Liver (tissue), 9 donors: ENCODE data around the gene PLA2G4E. TPM values are rescaled to one million over a fixed set of nuclear protein-coding genes. Genes with fewer than 3 reads are reported as not detected.
A peak's percentile ranks its signal among the peaks of the same experiment; 100 is the strongest.

Experiments used
- DNase-seq: peaks from one replicate; pipeline ENCODE4 v3.0.0-alpha.2; 2017; ENCODE audit warnings: low spot score
- H3K27ac ChIP-seq, 2 donors: one replicate each; pipeline ENCODE4 v1.7.0; 2013; ENCODE audit warnings: inconsistent platforms in 2 of 2, low read length in 2 of 2, control low read depth in 1 of 2, low read depth in 1 of 2, mild to moderate bottlenecking in 1 of 2
- H3K27me3 ChIP-seq, 4 donors: one replicate each; pipeline versions ENCODE4 v1.6.1 to v1.7.0; 2013; ENCODE audit warnings: low read length in 3 of 4, inconsistent platforms in 1 of 4, mild to moderate bottlenecking in 1 of 4, moderate library complexity in 1 of 4; ENCODE audit not compliant: control insufficient read depth in 4 of 4, insufficient read depth in 4 of 4
- H3K36me3 ChIP-seq, 4 donors: one replicate each; pipeline versions ENCODE4 v1.6.1 to v1.7.0; 2013; ENCODE audit warnings: low read length in 3 of 4, mild to moderate bottlenecking in 3 of 4, low read depth in 1 of 4, moderate library complexity in 1 of 4; ENCODE audit not compliant: control insufficient read depth in 4 of 4, insufficient read depth in 3 of 4
- H3K4me1 ChIP-seq, 4 donors: one replicate each; pipeline versions ENCODE4 v1.6.1 to v1.7.0; 2013; ENCODE audit warnings: low read length in 3 of 4, mild to moderate bottlenecking in 3 of 4, moderate library complexity in 1 of 4; ENCODE audit not compliant: control insufficient read depth in 4 of 4, insufficient read depth in 4 of 4
- H3K4me3 ChIP-seq, 3 donors: one replicate each; pipeline versions ENCODE4 v1.6.1 to v1.7.0; 2013; ENCODE audit warnings: low read length in 3 of 3, control low read depth in 1 of 3, low read depth in 1 of 3, mild to moderate bottlenecking in 1 of 3
- H3K9ac ChIP-seq, 2 donors: one replicate each; pipeline ENCODE4 v1.7.0; 2013; ENCODE audit warnings: low read length in 2 of 2, mild to moderate bottlenecking in 2 of 2, moderate library complexity in 2 of 2, control low read depth in 1 of 2, low read depth in 1 of 2
- H3K9me3 ChIP-seq, 4 donors: one replicate each; pipeline versions ENCODE4 v1.6.1 to v1.7.0; 2013; ENCODE audit warnings: low read length in 3 of 4; ENCODE audit not compliant: control insufficient read depth in 4 of 4
- EGR1 ChIP-seq, 2 donors: IDR thresholded peaks; 2 replicates each; pipeline ENCODE4 v1.6.1; 2016 to 2018; ENCODE audit warnings: antibody characterized with exemption in 2 of 2, low read depth in 2 of 2
- FOXA1 ChIP-seq: IDR thresholded peaks from 2 replicates; pipeline ENCODE4 v1.6.1; 2016; ENCODE audit warnings: antibody characterized with exemption
- FOXA2 ChIP-seq: IDR thresholded peaks from 2 replicates; pipeline ENCODE4 v1.6.1; 2016; ENCODE audit warnings: antibody characterized with exemption
- GABPA ChIP-seq, 2 donors: IDR thresholded peaks in 1 of 2; conservative IDR thresholded peaks in 1 of 2; 2 replicates each; pipeline ENCODE4 v1.6.1; 2016; ENCODE audit warnings: antibody characterized with exemption in 2 of 2, mild to moderate bottlenecking in 1 of 2, moderate library complexity in 1 of 2
- HNF4A ChIP-seq, 2 donors: conservative IDR thresholded peaks; 2 replicates each; pipeline ENCODE4 v1.6.1; 2016; ENCODE audit warnings: antibody characterized with exemption in 2 of 2, mild to moderate bottlenecking in 2 of 2
- HNF4G ChIP-seq: IDR thresholded peaks from 2 replicates; pipeline ENCODE4 v1.6.1; 2016; ENCODE audit warnings: antibody characterized with exemption
- JUND ChIP-seq, 2 donors: IDR thresholded peaks; 2 replicates each; pipeline ENCODE4 v1.6.1; 2016; ENCODE audit warnings: antibody characterized with exemption in 2 of 2
- NR2F2 ChIP-seq: IDR thresholded peaks from 2 replicates; pipeline ENCODE4 v1.6.1; 2016; ENCODE audit warnings: antibody characterized with exemption
- RAD21 ChIP-seq, 2 donors: IDR thresholded peaks; 2 replicates each; pipeline ENCODE4 v1.6.1; 2016; ENCODE audit warnings: antibody characterized with exemption in 2 of 2, mild to moderate bottlenecking in 2 of 2
- RXRA ChIP-seq, 2 donors: IDR thresholded peaks; 2 replicates each; pipeline ENCODE4 v1.6.1; 2017 to 2018; ENCODE audit warnings: antibody characterized with exemption in 2 of 2, mild to moderate bottlenecking in 1 of 2
- SP1 ChIP-seq: IDR thresholded peaks from 2 replicates; pipeline ENCODE4 v1.6.1; 2018; ENCODE audit warnings: antibody characterized with exemption, mild to moderate bottlenecking
- TAF1 ChIP-seq: conservative IDR thresholded peaks from 2 replicates; pipeline ENCODE4 v1.6.1; 2016; ENCODE audit warnings: antibody characterized with exemption, mild to moderate bottlenecking
- YY1 ChIP-seq: IDR thresholded peaks from 2 replicates; pipeline ENCODE4 v1.6.1; 2016; ENCODE audit warnings: antibody characterized with exemption, mild to moderate bottlenecking
- WGBS: extraction: QIAGEN DNeasy Blood & Tissue Kit; methylation state at CpG from one replicate; pipeline ENCODE4 v1.1.7; 2013; 5-methylcytosine and 5-hydroxymethylcytosine counted together
- polyA plus RNA-seq, 2 donors: library from polyadenylated mRNA; stranded (reverse) in 1 of 2; unstranded in 1 of 2; fragments of 200-250 nt in 1 of 2; fragments of >200 nt in 1 of 2; fragmentation: Nextera tagmentation in 1 of 2; extraction: Ambion mirVana in 1 of 2; gene quantifications; one replicate each; pipeline versions ENCODE4 v1.2.1 to v1.2.3, GENCODE V29; 2013 to 2015
- total RNA-seq, 2 donors: library from RNA; depleted of rRNA; stranded (reverse); fragments of >200 nt; gene quantifications; one replicate each; pipeline ENCODE4 v1.2.3, GENCODE V29; 2014
- TF ChIP-seq, protein P1 (sequence below): fragments of 150-350 bp; IDR thresholded peaks from 2 replicates; pipeline ENCODE4 v1.5.1; 2017; ENCODE audit warnings: improper control_type of control experiment, low read depth, low read length; ENCODE audit not compliant: missing input control
- TF ChIP-seq, protein P2 (sequence below): IDR thresholded peaks from 2 replicates; pipeline ENCODE4 v1.6.1; 2016; ENCODE audit warnings: antibody characterized with exemption
- TF ChIP-seq, protein P3 (sequence below): IDR thresholded peaks from 2 replicates; pipeline ENCODE4 v1.6.1; 2016; ENCODE audit warnings: antibody characterized with exemption, mild to moderate bottlenecking
- TF ChIP-seq, protein P4 (sequence below): IDR thresholded peaks from 2 replicates; pipeline ENCODE4 v1.6.1; 2016; ENCODE audit warnings: antibody characterized with exemption
- donor health status: healthy.
- donor health status: healthy.
- donor health status: healthy.
- donor health status: healthy.
- donor health status: healthy.

PLA2G4E gene
- total and polyA plus RNA-seq, 4 donors = not detected

DNA sequence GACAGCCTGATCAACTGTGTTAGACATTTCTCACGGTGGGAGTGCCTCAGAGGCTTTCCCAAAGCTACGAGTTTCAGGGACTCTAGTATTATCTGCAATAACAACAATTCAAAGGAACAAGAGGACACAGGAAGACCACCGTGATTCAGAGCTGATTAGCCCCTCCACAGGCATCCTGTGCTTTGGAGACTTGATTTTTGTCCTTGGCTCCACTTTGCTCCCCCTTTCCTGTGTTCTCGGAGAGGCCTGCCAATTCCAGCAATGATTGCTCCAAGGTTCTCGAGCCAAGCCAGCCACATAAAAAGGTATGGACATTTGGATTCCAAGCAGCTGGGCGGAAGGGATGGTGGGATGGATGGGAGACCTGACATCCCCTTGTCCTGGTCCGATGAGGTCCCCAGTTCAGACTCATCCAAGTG is 62.8 kb downstream of the PLA2G4E start:
- no peak for DNase-seq
- no peaks in the 10 kb centered on the region for H3K9me3 ChIP-seq
- H3K4me3 ChIP-seq = no peak overlapping the region
- peaks cover 0 to 7% (median 1%) of the 10 kb centered on the region in 4 donors for H3K36me3 ChIP-seq
- TF ChIP-seq RAD21 (IDR thresholded peaks at IDR 0.05) (no peak), FOXA2 (no peak), NR2F2 (peak; percentile 43)
- peak overlapping the region in 1 of 2 donors; percentile 48 for H3K27ac ChIP-seq
- peaks cover 7 to 41% (median 10%) of the 10 kb centered on the region in 4 donors for H3K4me1 ChIP-seq
- WGBS = 63% methylated on average over 7 of the region's 7 CpGs
- no peaks in the 10 kb centered on the region for H3K27me3 ChIP-seq
- H3K9ac ChIP-seq = no peak overlapping the region

DNA sequence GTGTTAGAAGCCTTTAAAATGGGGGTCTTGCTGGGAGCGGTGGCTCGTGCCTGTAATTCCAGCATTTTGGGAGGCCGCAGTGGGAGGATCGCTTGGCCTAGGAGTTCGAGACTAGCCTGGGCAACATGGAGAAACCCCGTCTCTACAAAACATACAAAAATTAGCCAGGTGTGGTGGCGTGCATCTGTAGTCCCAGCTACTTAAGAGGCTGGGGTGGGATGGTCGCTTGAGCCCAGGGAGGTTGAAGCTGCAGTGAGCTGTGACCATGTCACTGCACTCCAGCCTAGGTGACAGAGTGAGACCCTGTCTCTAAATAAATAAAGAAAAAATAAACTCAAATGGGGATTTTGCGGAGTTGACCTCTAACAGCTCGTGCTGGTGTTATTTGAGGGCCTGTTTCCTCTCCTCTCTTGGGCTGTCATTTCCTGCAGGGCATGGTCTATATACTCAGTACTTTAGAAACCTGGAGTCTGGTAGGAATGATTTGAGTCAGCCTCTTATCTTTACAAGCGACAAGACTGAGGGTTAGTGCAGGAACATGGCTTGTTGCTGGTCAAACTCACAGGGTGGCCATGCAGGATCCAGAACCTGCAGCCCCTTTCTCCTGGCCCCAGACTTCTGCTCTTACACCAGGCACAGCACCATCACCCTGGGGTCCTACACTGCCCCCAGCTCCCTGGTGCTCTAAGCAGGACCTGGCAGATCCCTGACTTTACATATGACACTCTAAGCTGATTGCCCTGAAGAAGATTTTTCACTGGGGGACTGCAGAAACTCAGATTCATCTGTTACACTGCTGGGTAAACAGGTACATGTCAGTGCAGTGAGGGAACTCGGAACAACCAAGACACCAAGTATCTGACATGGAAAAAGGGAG is 63.6 kb downstream of the PLA2G4E start:
- no peak for DNase-seq
- H3K27me3 ChIP-seq = no peaks in the 10 kb centered on the region
- H3K36me3 ChIP-seq = peaks cover 0 to 8% (median 3%) of the 10 kb centered on the region in 4 donors
- H3K27ac ChIP-seq = peak overlapping the region in 1 of 2 donors; percentile 48
- TF ChIP-seq RXRA (IDR thresholded peaks at IDR 0.05) (no peak), NR2F2 (no peak), RAD21 (IDR thresholded peaks at IDR 0.05) (no peak), GABPA (IDR thresholded peaks at IDR 0.05 in 1 of 2, conservative IDR thresholded peaks at IDR 0.05 in 1 of 2) (no peak), FOXA2 (no peak), YY1 (no peak), FOXA1 (no peak), HNF4G (no peak), HNF4A (conservative IDR thresholded peaks at IDR 0.05) (no peak), SP1 (no peak), EGR1 (IDR thresholded peaks at IDR 0.05; ENCODE audit: low read depth in 2 of 2) (no peak), TAF1 (no peak), JUND (IDR thresholded peaks at IDR 0.05) (no peak)
- TF ChIP-seq, protein P1, sequence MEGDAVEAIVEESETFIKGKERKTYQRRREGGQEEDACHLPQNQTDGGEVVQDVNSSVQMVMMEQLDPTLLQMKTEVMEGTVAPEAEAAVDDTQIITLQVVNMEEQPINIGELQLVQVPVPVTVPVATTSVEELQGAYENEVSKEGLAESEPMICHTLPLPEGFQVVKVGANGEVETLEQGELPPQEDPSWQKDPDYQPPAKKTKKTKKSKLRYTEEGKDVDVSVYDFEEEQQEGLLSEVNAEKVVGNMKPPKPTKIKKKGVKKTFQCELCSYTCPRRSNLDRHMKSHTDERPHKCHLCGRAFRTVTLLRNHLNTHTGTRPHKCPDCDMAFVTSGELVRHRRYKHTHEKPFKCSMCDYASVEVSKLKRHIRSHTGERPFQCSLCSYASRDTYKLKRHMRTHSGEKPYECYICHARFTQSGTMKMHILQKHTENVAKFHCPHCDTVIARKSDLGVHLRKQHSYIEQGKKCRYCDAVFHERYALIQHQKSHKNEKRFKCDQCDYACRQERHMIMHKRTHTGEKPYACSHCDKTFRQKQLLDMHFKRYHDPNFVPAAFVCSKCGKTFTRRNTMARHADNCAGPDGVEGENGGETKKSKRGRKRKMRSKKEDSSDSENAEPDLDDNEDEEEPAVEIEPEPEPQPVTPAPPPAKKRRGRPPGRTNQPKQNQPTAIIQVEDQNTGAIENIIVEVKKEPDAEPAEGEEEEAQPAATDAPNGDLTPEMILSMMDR = no peak
- TF ChIP-seq, protein P2, sequence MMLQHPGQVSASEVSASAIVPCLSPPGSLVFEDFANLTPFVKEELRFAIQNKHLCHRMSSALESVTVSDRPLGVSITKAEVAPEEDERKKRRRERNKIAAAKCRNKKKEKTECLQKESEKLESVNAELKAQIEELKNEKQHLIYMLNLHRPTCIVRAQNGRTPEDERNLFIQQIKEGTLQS = no peak
- TF ChIP-seq, protein P3, sequence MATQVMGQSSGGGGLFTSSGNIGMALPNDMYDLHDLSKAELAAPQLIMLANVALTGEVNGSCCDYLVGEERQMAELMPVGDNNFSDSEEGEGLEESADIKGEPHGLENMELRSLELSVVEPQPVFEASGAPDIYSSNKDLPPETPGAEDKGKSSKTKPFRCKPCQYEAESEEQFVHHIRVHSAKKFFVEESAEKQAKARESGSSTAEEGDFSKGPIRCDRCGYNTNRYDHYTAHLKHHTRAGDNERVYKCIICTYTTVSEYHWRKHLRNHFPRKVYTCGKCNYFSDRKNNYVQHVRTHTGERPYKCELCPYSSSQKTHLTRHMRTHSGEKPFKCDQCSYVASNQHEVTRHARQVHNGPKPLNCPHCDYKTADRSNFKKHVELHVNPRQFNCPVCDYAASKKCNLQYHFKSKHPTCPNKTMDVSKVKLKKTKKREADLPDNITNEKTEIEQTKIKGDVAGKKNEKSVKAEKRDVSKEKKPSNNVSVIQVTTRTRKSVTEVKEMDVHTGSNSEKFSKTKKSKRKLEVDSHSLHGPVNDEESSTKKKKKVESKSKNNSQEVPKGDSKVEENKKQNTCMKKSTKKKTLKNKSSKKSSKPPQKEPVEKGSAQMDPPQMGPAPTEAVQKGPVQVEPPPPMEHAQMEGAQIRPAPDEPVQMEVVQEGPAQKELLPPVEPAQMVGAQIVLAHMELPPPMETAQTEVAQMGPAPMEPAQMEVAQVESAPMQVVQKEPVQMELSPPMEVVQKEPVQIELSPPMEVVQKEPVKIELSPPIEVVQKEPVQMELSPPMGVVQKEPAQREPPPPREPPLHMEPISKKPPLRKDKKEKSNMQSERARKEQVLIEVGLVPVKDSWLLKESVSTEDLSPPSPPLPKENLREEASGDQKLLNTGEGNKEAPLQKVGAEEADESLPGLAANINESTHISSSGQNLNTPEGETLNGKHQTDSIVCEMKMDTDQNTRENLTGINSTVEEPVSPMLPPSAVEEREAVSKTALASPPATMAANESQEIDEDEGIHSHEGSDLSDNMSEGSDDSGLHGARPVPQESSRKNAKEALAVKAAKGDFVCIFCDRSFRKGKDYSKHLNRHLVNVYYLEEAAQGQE = no peak
- TF ChIP-seq, protein P4, sequence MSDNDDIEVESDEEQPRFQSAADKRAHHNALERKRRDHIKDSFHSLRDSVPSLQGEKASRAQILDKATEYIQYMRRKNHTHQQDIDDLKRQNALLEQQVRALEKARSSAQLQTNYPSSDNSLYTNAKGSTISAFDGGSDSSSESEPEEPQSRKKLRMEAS = no peak
- peaks cover 7 to 42% (median 9%) of the 10 kb centered on the region in 4 donors for H3K4me1 ChIP-seq
- no peak overlapping the region for H3K4me3 ChIP-seq
- no peaks in the 10 kb centered on the region for H3K9me3 ChIP-seq
- WGBS = 85% methylated on average over 12 of the region's 12 CpGs
- no peak overlapping the region for H3K9ac ChIP-seq
